Measurements from ENCODE around the gene ARL16.

GRCh38 chr17:81714412-81715106, 31.0 kb upstream of the ARL16 start:
- TF ChIP-seq, protein P1, sequence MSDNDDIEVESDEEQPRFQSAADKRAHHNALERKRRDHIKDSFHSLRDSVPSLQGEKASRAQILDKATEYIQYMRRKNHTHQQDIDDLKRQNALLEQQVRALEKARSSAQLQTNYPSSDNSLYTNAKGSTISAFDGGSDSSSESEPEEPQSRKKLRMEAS (IDR thresholded peaks at IDR 0.05), result no peak
- TF ChIP-seq FOXM1 (IDR thresholded peaks at IDR 0.05; ENCODE audit: borderline replicate concordance, low read depth), result no peak
- no peak for TF ChIP-seq YY1 (IDR thresholded peaks at IDR 0.05; ENCODE audit: low read depth)
- TF ChIP-seq, protein P2, sequence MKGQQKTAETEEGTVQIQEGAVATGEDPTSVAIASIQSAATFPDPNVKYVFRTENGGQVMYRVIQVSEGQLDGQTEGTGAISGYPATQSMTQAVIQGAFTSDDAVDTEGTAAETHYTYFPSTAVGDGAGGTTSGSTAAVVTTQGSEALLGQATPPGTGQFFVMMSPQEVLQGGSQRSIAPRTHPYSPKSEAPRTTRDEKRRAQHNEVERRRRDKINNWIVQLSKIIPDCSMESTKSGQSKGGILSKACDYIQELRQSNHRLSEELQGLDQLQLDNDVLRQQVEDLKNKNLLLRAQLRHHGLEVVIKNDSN (IDR thresholded peaks at IDR 0.05), result no peak
- TF ChIP-seq, protein P3, sequence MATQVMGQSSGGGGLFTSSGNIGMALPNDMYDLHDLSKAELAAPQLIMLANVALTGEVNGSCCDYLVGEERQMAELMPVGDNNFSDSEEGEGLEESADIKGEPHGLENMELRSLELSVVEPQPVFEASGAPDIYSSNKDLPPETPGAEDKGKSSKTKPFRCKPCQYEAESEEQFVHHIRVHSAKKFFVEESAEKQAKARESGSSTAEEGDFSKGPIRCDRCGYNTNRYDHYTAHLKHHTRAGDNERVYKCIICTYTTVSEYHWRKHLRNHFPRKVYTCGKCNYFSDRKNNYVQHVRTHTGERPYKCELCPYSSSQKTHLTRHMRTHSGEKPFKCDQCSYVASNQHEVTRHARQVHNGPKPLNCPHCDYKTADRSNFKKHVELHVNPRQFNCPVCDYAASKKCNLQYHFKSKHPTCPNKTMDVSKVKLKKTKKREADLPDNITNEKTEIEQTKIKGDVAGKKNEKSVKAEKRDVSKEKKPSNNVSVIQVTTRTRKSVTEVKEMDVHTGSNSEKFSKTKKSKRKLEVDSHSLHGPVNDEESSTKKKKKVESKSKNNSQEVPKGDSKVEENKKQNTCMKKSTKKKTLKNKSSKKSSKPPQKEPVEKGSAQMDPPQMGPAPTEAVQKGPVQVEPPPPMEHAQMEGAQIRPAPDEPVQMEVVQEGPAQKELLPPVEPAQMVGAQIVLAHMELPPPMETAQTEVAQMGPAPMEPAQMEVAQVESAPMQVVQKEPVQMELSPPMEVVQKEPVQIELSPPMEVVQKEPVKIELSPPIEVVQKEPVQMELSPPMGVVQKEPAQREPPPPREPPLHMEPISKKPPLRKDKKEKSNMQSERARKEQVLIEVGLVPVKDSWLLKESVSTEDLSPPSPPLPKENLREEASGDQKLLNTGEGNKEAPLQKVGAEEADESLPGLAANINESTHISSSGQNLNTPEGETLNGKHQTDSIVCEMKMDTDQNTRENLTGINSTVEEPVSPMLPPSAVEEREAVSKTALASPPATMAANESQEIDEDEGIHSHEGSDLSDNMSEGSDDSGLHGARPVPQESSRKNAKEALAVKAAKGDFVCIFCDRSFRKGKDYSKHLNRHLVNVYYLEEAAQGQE (IDR thresholded peaks at IDR 0.05; ENCODE audit: low read depth), result no peak
- no peak for TF ChIP-seq ZBTB7A (IDR thresholded peaks at IDR 0.05; ENCODE audit: low read depth)
- TF ChIP-seq RAD21 (IDR thresholded peaks at IDR 0.05; ENCODE audit: low read depth), result no peak
- no peak for TF ChIP-seq TAF1 (IDR thresholded peaks at IDR 0.05; ENCODE audit: low read depth)
- no peak for TF ChIP-seq CEBPB (IDR thresholded peaks at IDR 0.05)
- no peak for TF ChIP-seq TEAD4 (IDR thresholded peaks at IDR 0.05)
